AG20443 (cell line): ENCODE measurements around the gene ANKRD1.

Source experiments
- DNase-seq: peaks from one replicate; pipeline ENCODE4 v3.0.0; 2012; ENCODE audit warnings: low spot score, mixed read lengths

The ANKRD1 gene

DNA sequence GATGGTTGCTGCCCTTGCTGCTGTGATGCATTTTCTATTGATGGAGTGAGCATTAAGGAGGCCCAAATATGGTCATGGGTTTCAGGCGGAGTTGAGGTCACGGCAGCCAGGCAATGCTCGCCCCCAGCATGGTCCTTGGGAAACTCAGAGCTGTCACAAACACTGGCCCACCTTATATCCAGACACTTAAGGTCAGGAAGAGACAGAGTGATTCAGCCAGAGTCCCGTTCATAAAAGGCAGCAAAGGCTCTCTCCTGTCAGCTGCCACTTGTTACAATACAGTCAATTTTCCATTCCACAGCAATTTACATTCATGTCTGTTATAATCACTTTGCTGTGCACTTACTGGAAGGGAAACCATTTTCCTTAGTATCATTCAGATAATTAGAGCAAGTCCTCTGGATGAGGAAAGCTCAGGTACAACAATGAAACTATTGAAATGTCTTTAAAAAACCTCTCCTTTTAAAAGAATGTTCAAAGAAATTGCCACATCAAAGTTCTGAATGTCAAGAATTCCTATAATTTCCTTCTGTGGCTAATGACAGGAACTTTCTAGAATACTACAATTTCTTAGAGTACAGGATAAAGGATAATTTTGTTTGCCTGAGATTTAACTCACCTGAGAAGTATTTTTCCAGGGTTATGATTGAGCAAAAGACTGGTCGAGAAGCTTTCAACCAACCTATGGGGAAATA is 14.8 kb upstream of the ANKRD1 start:
- DNase-seq = no peak

GRCh38 chr10:90930971-90931871 is 10.3 kb upstream of the ANKRD1 start:
- peak; percentile 90 for DNase-seq

- DNase-seq = peak; percentile 65
Observed at GRCh38 chr10:90930070-90930837, 9.4 kb upstream of the ANKRD1 start.

DNA sequence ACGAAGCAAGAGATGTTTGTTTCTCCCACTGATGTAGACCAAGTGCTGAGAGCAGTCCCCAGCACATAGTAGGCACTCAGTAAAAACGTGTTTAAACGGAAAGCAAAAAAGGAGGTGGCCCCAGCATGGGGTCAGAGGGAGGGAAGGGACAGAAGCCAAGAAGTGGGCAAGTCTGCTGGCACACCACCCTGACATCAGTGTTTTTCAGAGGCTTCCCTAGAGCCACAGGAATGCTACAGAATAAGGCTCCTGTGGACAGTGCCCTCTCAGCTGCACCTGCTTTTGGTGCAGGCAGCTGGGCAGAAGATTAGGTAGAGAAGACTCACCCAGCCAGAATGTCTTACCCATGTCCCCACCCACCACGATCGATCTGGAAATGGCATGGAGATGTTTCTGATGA is 8.3 kb upstream of the ANKRD1 start:
- no peak for DNase-seq

DNA sequence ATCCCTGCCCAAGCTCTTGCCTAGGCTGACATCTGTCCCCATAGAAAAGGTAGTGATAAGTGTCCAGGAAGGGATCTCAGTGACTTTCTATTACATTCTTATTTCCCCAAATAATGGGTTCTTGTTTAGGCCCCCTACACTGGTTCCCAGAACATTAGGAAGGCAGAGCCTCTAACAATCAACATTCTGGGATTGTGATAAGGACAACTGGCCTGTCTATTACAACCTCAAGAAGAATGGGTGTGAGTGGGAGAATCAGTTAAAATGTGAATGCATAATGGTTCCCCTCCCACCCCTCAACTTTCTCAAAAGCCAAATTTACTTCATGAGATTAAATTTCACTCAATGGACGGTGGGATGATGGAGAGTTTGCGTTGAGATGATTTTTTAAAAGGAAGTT is 6.4 kb upstream of the ANKRD1 start:
- DNase-seq = no peak

- DNase-seq = no peak
Observed at GRCh38 chr10:90925079-90926029, 4.5 kb upstream of the ANKRD1 start.

- DNase-seq = no peak
Observed at GRCh38 chr10:90924552-90924951, 3.7 kb upstream of the ANKRD1 start.

- no peak for DNase-seq
Observed at GRCh38 chr10:90923111-90923731, 2.3 kb upstream of the ANKRD1 start.

DNA sequence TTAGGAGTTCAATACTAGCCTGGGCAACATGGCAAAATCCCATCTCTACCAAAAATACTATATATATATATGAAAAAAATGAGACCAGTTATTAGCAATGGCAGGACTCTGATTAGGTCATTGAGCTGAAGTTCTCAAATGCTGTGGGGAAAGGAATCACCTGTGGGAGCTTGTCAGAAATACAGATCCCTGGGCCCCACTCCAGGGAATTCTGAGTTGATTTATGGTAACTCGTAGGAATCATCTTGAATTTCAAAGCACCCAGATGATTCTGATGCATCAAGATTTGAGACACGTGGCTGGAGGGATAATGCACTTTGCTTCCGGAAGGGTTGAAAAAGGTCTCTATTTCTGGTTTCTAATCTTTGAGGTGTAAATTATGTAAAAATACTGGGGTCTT is 1.0 kb upstream of the ANKRD1 start:
- DNase-seq = no peak

- DNase-seq = no peak
Observed at GRCh38 chr10:90919683-90920574, 958 bp downstream of the ANKRD1 start.

DNA sequence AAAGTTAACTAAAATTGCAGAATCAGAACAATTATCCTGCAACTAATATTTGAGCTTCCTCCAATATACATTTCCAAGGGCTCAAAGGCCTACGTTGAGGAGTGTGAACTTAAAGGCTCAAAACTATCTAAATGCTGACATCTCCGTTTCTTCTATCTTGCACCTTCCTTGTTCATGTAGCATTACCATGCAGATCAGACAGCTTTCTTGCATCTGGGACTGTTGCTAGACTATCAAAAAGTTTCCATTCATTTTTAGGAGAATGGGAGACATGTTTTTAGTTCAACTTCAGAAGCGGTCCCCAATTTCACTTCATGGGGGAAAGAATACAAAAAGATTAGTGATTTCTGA is 2.9 kb downstream of the ANKRD1 start:
- DNase-seq = no peak

- DNase-seq = no peak
Observed at GRCh38 chr10:90917238-90917967, 3.5 kb downstream of the ANKRD1 start.

DNA sequence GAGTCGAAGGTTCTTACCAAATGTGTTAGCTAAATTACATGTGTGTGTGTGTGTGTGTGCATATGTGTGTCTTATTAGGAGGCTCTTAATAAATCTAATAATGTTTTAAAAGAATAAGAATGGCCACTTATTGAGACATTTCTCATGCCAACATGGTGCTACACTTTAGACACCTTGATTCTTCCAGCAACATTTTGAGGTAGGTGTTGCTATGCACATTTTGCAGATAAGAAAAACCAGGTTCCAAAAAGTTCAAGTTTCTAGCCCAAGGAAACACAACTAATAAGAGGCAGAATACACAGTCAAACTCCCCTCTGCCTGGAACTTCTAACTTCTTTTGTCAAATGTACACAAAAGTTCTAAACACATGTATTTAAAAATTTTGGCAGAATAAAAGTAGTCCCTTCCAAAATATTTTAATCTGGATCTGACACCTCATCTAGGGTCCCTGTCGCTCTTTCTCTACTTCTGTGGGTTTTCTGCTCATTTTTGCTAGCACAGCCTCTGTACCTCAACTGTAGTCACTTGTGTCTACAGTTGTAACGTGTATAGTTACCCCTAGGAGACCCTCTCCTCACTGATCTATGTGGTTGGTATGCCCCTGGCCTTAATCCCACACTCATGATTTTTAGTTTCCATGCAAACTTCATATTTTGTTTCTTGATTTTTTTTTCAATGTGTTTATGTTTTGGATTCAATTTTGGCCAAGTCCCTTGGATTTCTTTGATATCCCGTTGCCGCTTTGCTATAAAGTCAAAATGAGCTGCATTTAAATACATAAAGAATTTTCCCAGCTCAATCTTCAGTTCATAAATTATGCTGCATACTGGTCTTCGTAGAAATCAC is 4.3 kb downstream of the ANKRD1 start:
- no peak for DNase-seq

DNA sequence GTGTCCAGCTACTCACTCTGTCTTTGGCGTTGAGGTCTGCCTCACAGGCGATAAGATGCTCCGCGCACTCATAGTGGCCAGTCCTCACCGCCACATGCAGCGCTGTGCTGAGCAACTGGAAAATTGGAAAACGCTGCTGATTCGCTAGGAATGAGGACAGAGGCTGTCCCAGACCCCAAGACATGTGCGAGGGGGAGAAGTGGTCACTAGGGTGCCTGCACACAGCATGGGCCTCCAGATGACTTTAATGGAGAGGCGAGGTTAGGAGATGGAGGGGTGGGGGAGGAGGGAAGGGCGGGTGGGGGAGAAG is 5.2 kb downstream of the ANKRD1 start:
- no peak for DNase-seq

DNA sequence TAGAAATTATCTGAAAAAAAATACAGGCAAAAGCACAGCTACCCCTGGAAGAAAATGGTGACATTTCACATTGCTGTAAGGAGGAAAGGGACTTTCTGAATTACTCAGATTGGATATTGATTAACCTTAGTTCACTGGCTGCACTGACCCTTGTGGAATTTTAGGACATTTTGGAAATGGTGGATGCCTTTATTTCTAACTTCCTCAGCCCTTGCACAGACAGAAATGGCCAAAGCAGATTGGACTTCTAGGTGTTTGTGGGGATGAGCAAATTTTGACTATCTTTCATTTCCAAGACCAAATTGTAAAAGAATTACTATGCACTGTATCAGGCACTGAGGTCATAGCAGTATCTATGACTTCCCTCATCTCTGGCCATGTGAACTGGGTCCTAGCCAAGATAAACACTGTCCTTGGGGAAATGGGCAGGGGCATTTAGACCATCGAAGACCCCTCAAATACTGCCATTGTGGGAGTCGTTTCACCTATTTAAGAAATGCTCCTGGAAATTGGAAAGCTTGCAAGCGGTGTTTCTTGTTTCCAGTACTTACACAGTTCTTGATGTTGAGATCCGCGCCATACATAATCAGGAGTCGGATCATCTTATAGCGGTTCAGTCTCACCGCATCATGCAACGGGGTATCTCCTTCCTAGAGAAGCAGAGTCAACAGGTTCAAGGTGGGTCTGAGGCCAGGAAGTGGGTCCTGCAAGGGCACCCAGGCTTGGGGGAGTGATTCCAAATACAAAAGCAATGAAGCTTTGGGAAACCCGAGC is 5.7 kb downstream of the ANKRD1 start:
- no peak for DNase-seq

DNA sequence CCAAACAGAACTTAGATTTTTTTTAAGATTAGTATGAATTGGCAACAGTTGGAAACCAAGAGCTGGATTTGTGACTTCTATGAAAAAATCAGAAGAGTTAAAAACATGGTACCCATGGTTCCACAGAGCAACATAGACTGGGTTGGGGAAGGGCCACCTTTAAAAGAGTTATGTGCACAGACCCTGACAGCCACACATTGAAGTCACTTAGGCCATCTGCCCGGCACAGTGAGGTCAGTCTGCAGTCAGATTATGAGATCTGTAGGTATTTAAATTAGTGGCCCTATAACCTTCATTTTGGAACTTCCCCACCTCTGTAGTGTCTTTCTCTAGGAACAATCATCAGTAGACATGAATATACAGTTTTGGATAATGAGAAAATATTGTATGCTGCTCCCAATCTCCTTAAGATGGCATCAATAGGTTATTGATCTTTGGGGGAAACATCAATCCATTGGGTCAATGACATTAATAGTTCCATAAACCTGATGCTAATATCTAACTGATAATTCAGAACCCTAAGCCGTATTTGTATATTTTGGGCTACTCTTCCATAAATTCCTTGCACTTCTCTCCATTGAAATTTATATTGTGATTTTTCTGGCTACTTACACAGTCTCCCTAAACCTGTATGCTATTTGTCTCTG is 7.0 kb downstream of the ANKRD1 start:
- DNase-seq = no peak

DNA sequence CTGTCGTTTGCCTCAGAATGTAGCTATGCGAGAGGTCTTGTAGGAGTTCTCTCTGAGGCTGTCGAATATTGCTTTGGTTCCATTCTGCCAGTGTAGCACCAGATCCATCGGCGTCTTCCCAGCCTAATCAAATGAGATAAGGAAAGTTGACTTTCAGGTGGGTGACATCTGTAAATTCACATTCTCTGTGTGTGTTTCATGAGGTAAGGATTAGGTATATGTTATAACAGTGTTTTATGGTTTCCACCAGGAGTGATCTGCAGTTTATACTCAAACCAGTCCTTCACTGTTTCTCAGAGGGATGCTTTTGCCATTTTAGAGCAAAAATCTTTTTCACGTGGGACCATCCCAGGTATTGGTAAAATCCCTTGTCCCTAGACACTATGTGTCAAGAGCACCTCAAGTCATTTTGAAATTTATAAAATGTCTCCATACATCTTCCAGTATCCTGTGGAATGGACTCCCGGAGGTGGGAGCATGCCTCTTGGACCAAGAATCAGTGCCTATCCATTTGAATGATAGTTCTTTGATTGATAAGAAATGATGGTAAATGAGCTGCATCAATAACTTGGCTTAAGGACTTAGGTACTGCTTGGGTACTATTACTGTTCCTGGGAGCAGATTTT is 7.9 kb downstream of the ANKRD1 start:
- no peak for DNase-seq
